GM19467 (cell line): ENCODE results near the gene PNPLA7.
"Not testable (repeated sequence)": the region's sequence is repeated elsewhere in the genome, so short reads cannot be mapped to it uniquely, and the experiment has no call there.

Experiments used
- ATAC-seq: cut with Tn5 transposase; IDR thresholded peaks from one replicate; pipeline ENCODE4 v1.9.1; 2021; ENCODE audit warnings: mild to moderate bottlenecking, moderate library complexity; ENCODE audit not compliant: unreplicated experiment

The PNPLA7 gene

GRCh38 chr9:137516144-137516917 is 33.9 kb downstream of the PNPLA7 start:
- ATAC-seq: no peak

GRCh38 chr9:137515338-137515724 is 34.9 kb downstream of the PNPLA7 start:
- ATAC-seq: no peak

- ATAC-seq: no peak
Observed at GRCh38 chr9:137514691-137515337, 35.4 kb downstream of the PNPLA7 start.

GRCh38 chr9:137513801-137514570 is 36.2 kb downstream of the PNPLA7 start:
- ATAC-seq: not testable (repeated sequence)

GRCh38 chr9:137513136-137513535 is 37.1 kb downstream of the PNPLA7 start:
- not testable (repeated sequence) for ATAC-seq

- ATAC-seq: no peak
Observed at GRCh38 chr9:137511758-137512463, 38.3 kb downstream of the PNPLA7 start.

GRCh38 chr9:137511126-137511525 is 39.1 kb downstream of the PNPLA7 start:
- ATAC-seq: not testable (repeated sequence)

GRCh38 chr9:137509198-137509597 is 41.0 kb downstream of the PNPLA7 start:
- ATAC-seq: no peak

GRCh38 chr9:137506702-137507171 is 43.5 kb downstream of the PNPLA7 start:
- no peak for ATAC-seq

GRCh38 chr9:137506274-137506673 is 43.9 kb downstream of the PNPLA7 start:
- no peak for ATAC-seq

- ATAC-seq: no peak
Observed at GRCh38 chr9:137505421-137506140, 44.6 kb downstream of the PNPLA7 start.

GRCh38 chr9:137504432-137504777 is 45.8 kb downstream of the PNPLA7 start:
- no peak for ATAC-seq

GRCh38 chr9:137502008-137502911 is 47.9 kb downstream of the PNPLA7 start:
- ATAC-seq: no peak

GRCh38 chr9:137501457-137501856 is 48.7 kb downstream of the PNPLA7 start:
- no peak for ATAC-seq

GRCh38 chr9:137500666-137501397 is 49.4 kb downstream of the PNPLA7 start:
- ATAC-seq: no peak

GRCh38 chr9:137499858-137500661 is 50.1 kb downstream of the PNPLA7 start:
- ATAC-seq: no peak

GRCh38 chr9:137499416-137499815 is 50.8 kb downstream of the PNPLA7 start:
- no peak for ATAC-seq

GRCh38 chr9:137498720-137499150 is 51.5 kb downstream of the PNPLA7 start:
- ATAC-seq: no peak
